ENCODE data around the gene CSTPP1. TPM values are rescaled to one million over a fixed set of nuclear protein-coding genes. Genes with fewer than 3 reads are reported as not detected.
A peak's percentile ranks its signal among the peaks of the same experiment; 100 is the strongest.

The CSTPP1 gene
- total RNA-seq, 3 donors from 2014 or later: 31.9 to 41.1 (median 32.8) TPM

- no peak for ATAC-seq
- intact Hi-C loops (cut with DNase I, micrococcal nuclease): no loop called here
Observed at GRCh38 chr11:47123094-47123493, 186.5 kb downstream of the CSTPP1 start.

GRCh38 chr11:47124675-47125074, 188.1 kb downstream of the CSTPP1 start:
- no peaks in the 10 kb centered on the region for H3K4me1 ChIP-seq (ENCODE audit: low read depth)
- intact Hi-C loops (cut with DNase I, micrococcal nuclease): no loop called here
- no peak for ATAC-seq

More at GRCh38 chr11:47123094-47123493, 186.5 kb downstream of the CSTPP1 start:
- TF ChIP-seq CTCF (IDR thresholded peaks at IDR 0.05): no peak
- no peak overlapping the region for H3K4me3 ChIP-seq
- no peak for DNase-seq
- peaks cover 4% of the 10 kb centered on the region for H3K4me1 ChIP-seq (ENCODE audit: low read depth)
- no peaks in the 10 kb centered on the region for H3K36me3 ChIP-seq (ENCODE audit: low read depth)
- H3K9me3 ChIP-seq: no peaks in the 10 kb centered on the region

GRCh38 chr11:47125083-47125482, 188.5 kb downstream of the CSTPP1 start:
- H3K4me1 ChIP-seq (ENCODE audit: low read depth): no peaks in the 10 kb centered on the region
- ATAC-seq: no peak

More at GRCh38 chr11:47124675-47125074, 188.1 kb downstream of the CSTPP1 start:
- Histone ChIP-seq H3K36me3 (ENCODE audit: low read depth) (no peaks in the 10 kb centered on the region), H3K9me3 (no peaks in the 10 kb centered on the region), H3K4me3 (no peak overlapping the region)
- DNase-seq: no peak
- no peak for TF ChIP-seq CTCF (IDR thresholded peaks at IDR 0.05)

GRCh38 chr11:47127213-47127612, 190.7 kb downstream of the CSTPP1 start:
- Histone ChIP-seq H3K36me3 (ENCODE audit: low read depth) (no peaks in the 10 kb centered on the region), H3K9me3 (no peaks in the 10 kb centered on the region), H3K4me1 (ENCODE audit: low read depth) (no peaks in the 10 kb centered on the region), H3K4me3 (no peak overlapping the region)
- DNase-seq (no peak), ATAC-seq (peak; percentile 72)
- no peak for TF ChIP-seq CTCF (IDR thresholded peaks at IDR 0.05)
- intact Hi-C loops (cut with DNase I, micrococcal nuclease): no loop called here

More at GRCh38 chr11:47125083-47125482, 188.5 kb downstream of the CSTPP1 start:
- TF ChIP-seq CTCF (IDR thresholded peaks at IDR 0.05): no peak
- Histone ChIP-seq H3K4me3 (no peak overlapping the region), H3K9me3 (no peaks in the 10 kb centered on the region), H3K36me3 (ENCODE audit: low read depth) (no peaks in the 10 kb centered on the region)
- DNase-seq: no peak
- intact Hi-C loops (cut with DNase I, micrococcal nuclease): no loop called here

- no peak for TF ChIP-seq CTCF (IDR thresholded peaks at IDR 0.05)
- DNase-seq (no peak), ATAC-seq (no peak)
Observed at GRCh38 chr11:47130543-47130942, 194.0 kb downstream of the CSTPP1 start.

GRCh38 chr11:47131136-47131535, 194.6 kb downstream of the CSTPP1 start:
- Histone ChIP-seq H3K9me3 (no peaks in the 10 kb centered on the region), H3K36me3 (ENCODE audit: low read depth) (no peaks in the 10 kb centered on the region), H3K4me1 (ENCODE audit: low read depth) (no peaks in the 10 kb centered on the region), H3K4me3 (no peak overlapping the region)
- intact Hi-C loops (cut with DNase I, micrococcal nuclease): no loop called here
- ATAC-seq (no peak), DNase-seq (no peak)
- TF ChIP-seq CTCF (IDR thresholded peaks at IDR 0.05): no peak

More at GRCh38 chr11:47130543-47130942, 194.0 kb downstream of the CSTPP1 start:
- H3K4me3 ChIP-seq: no peak overlapping the region
- H3K9me3 ChIP-seq: no peaks in the 10 kb centered on the region
- intact Hi-C loops (cut with DNase I, micrococcal nuclease): no loop called here
- H3K4me1 ChIP-seq (ENCODE audit: low read depth): no peaks in the 10 kb centered on the region
- no peaks in the 10 kb centered on the region for H3K36me3 ChIP-seq (ENCODE audit: low read depth)
